DOHH2 (cell line): Measurements from ENCODE around the gene C12orf56.

Experiments used
- H3F3A ChIP-seq: fragments of 200-600 bp; sonication (generic), shearing (Covaris generic); 2 replicates; pipeline ENCODE4 v1.6.0; 2016; ENCODE audit warnings: antibody characterized with exemption, mild to moderate bottlenecking; ENCODE audit not compliant: control insufficient read depth, insufficient read depth
- H3K27ac ChIP-seq: fragments of 200-600 bp; sonication (generic); 2 replicates; pipeline ENCODE4 v1.5.1; 2014; ENCODE audit warnings: low read depth, mild to moderate bottlenecking, low read length, moderate library complexity
- H3K27me3 ChIP-seq: fragments of 200-600 bp; sonication (generic); 2 replicates; pipeline ENCODE4 v1.6.1; 2014; ENCODE audit warnings: mild to moderate bottlenecking, low read length, mixed read lengths; ENCODE audit not compliant: control insufficient read depth
- H3K36me3 ChIP-seq: fragments of 200-600 bp; sonication (generic); 2 replicates; pipeline ENCODE4 v1.6.1; 2014; ENCODE audit warnings: mild to moderate bottlenecking, low read length, moderate library complexity, mixed read lengths; ENCODE audit not compliant: control insufficient read depth
- H3K4me1 ChIP-seq: fragments of 200-600 bp; sonication (generic); 2 replicates; pipeline ENCODE4 v1.6.1; 2014; ENCODE audit warnings: mild to moderate bottlenecking, low read length, mixed read lengths; ENCODE audit not compliant: control insufficient read depth
- H3K4me2 ChIP-seq: fragments of 200-600 bp; sonication (generic); 2 replicates; pipeline ENCODE4 v1.6.0; 2014; ENCODE audit warnings: mild to moderate bottlenecking, low read length, moderate library complexity
- H3K4me3 ChIP-seq: fragments of 200-600 bp; sonication (generic); 2 replicates; pipeline ENCODE4 v1.5.1; 2014; ENCODE audit warnings: mild to moderate bottlenecking, low read length, mixed read lengths
- H3K79me2 ChIP-seq: fragments of 200-600 bp; sonication (generic); 2 replicates; pipeline ENCODE4 v1.6.1; 2014; ENCODE audit warnings: mild to moderate bottlenecking, low read length, mixed read lengths; ENCODE audit not compliant: control insufficient read depth
- H3K9me2 ChIP-seq: fragments of 200-600 bp; sonication (generic); replicated peaks from 2 replicates; pipeline ENCODE4 v1.6.1; 2014; ENCODE audit warnings: mild to moderate bottlenecking, low read length, mixed read lengths; ENCODE audit not compliant: control insufficient read depth
- H3K9me3 ChIP-seq: fragments of 200-600 bp; sonication (generic); 2 replicates; pipeline ENCODE4 v1.6.1; 2014; ENCODE audit warnings: antibody characterized with exemption, low read length, mixed read lengths; ENCODE audit not compliant: control insufficient read depth, insufficient read depth
- H4K20me1 ChIP-seq: fragments of 200-600 bp; sonication (generic); 2 replicates; pipeline ENCODE4 v1.6.0; 2014; ENCODE audit warnings: low read depth, mild to moderate bottlenecking, antibody characterized with exemption, low read length, moderate library complexity; ENCODE audit not compliant: control insufficient read depth, insufficient read depth
- EZH2phosphoT487 ChIP-seq: fragments of 200-600 bp; sonication (generic); IDR thresholded peaks from 2 replicates; pipeline ENCODE4 v1.6.1; 2017; ENCODE audit warnings: borderline replicate concordance, mild to moderate bottlenecking, antibody characterized with exemption, low read length, moderate library complexity, mixed read lengths
- TF ChIP-seq, protein P1 (sequence below): fragments of 200-600 bp; sonication (generic); IDR thresholded peaks from one replicate; pipeline ENCODE4 v1.5.1; 2014; ENCODE audit warnings: antibody characterized with exemption, mild to moderate bottlenecking, low read depth, low read length; ENCODE audit not compliant: poor library complexity, severe bottlenecking

The C12orf56 gene

DNA sequence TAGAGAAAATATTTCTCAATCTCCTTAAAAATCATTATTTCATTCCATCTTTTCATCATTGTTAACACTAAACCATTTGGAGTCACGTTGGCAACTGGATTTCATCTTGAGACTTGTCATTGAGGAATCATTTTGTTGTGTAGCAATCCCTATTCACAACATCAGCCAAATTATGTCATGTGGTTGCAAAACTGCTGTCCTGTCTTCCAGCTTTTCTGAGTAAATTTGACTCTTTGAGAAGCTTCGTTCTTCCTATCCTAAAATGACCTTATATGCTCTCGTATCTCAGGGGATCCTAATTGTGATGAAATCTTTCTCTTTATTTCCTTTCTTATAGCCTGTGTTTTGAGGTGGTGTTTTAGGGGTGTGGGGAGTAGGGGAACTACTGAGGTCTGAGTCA is 137.9 kb downstream of the C12orf56 start:
- no peaks in the 10 kb centered on the region for H3K27me3 ChIP-seq
- no peaks in the 10 kb centered on the region for H3K9me2 ChIP-seq
- no peak overlapping the region for H3K27ac ChIP-seq
- H3K79me2 ChIP-seq, result no peaks in the 10 kb centered on the region
- no peak overlapping the region for H3K4me3 ChIP-seq
- H3K4me1 ChIP-seq, result no peaks in the 10 kb centered on the region
- no peak for TF ChIP-seq EZH2phosphoT487
- TF ChIP-seq, protein P1, sequence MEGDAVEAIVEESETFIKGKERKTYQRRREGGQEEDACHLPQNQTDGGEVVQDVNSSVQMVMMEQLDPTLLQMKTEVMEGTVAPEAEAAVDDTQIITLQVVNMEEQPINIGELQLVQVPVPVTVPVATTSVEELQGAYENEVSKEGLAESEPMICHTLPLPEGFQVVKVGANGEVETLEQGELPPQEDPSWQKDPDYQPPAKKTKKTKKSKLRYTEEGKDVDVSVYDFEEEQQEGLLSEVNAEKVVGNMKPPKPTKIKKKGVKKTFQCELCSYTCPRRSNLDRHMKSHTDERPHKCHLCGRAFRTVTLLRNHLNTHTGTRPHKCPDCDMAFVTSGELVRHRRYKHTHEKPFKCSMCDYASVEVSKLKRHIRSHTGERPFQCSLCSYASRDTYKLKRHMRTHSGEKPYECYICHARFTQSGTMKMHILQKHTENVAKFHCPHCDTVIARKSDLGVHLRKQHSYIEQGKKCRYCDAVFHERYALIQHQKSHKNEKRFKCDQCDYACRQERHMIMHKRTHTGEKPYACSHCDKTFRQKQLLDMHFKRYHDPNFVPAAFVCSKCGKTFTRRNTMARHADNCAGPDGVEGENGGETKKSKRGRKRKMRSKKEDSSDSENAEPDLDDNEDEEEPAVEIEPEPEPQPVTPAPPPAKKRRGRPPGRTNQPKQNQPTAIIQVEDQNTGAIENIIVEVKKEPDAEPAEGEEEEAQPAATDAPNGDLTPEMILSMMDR, result no peak
- no peaks in the 10 kb centered on the region for H3K36me3 ChIP-seq
- no peaks in the 10 kb centered on the region for H3K9me3 ChIP-seq
- H3F3A ChIP-seq, result no peaks in the 10 kb centered on the region
- H3K4me2 ChIP-seq, result no peak overlapping the region
- no peaks in the 10 kb centered on the region for H4K20me1 ChIP-seq

DNA sequence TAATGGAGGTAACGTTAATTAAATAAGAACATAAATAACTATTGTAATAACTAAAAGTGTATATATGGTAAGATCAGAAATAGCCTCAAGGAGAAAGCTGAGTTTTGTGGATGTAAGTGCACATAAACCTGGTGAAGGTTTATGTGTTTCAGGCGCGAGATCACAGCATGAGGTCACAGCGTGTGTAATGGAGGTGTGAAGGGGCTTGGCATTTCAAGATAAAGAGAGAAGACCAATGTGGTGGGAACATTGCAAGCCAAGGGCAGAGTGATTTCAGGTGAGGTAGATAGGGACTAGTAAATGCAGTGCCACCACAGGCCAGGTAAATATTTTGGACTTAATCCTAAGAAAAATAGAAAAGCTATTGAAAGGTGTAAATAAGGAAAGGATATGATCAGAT is 146.7 kb downstream of the C12orf56 start:
- TF ChIP-seq, protein P1, result no peak
- no peak for TF ChIP-seq EZH2phosphoT487
- Histone ChIP-seq H3K9me3 (no peaks in the 10 kb centered on the region), H3K4me2 (no peak overlapping the region), H3K4me3 (no peak overlapping the region), H4K20me1 (no peaks in the 10 kb centered on the region), H3K27me3 (peaks cover 3% of the 10 kb centered on the region; the same call in 1 of the 2 replicates), H3K4me1 (no peaks in the 10 kb centered on the region), H3K9me2 (no peaks in the 10 kb centered on the region), H3K79me2 (no peaks in the 10 kb centered on the region), H3F3A (no peaks in the 10 kb centered on the region), H3K27ac (no peak overlapping the region), H3K36me3 (no peaks in the 10 kb centered on the region)

DNA sequence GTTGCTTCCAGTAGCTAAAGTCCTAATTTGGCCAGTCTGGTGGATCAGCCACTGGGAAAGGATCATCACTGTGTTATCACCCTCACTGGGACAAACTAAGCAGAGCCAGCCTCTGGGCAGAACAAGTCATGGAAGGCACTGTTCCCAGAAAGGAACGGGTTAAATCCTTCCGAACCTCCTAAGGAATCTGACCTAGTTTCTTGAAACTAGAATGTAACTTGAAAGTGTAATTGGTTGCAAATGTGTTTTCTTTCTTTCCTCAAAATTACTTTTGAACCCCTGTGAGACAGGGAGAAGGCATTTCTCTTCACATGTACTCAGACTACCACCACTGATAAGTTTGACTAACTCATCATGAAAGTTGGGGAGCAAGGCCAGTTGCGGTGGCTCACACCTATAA is 149.8 kb downstream of the C12orf56 start:
- no peaks in the 10 kb centered on the region for H3K36me3 ChIP-seq
- no peaks in the 10 kb centered on the region for H4K20me1 ChIP-seq
- H3K4me2 ChIP-seq, result no peak overlapping the region
- no peaks in the 10 kb centered on the region for H3K9me2 ChIP-seq
- no peaks in the 10 kb centered on the region for H3K9me3 ChIP-seq
- H3K4me3 ChIP-seq, result no peak overlapping the region
- H3K27ac ChIP-seq, result no peak overlapping the region
- TF ChIP-seq, protein P1, result no peak
- TF ChIP-seq EZH2phosphoT487, result no peak
- H3K27me3 ChIP-seq, result peaks cover 3% of the 10 kb centered on the region; the same call in 1 of the 2 replicates
- no peaks in the 10 kb centered on the region for H3F3A ChIP-seq
- H3K4me1 ChIP-seq, result no peaks in the 10 kb centered on the region
- H3K79me2 ChIP-seq, result no peaks in the 10 kb centered on the region

DNA sequence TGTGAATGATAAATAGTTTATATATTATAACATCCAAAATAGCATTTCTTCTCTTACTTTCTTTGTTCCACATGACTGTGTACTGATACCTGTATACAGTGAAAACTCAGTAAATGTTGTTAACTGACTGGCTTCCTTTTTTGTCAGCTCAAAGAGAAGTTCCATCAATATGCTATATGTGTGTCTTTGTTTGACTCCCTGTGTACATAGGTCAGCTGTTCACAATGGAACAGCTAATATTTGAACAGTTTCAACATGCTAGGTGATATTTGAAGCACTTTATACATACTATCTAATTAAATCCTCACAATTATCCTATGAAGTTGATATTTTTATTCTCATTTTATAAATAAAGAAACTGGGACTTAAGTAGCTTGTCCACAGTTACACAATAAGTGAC is 153.2 kb downstream of the C12orf56 start:
- Histone ChIP-seq H3K36me3 (no peaks in the 10 kb centered on the region), H3K4me1 (no peaks in the 10 kb centered on the region), H3K27ac (no peak overlapping the region), H3F3A (no peaks in the 10 kb centered on the region), H3K27me3 (no peaks in the 10 kb centered on the region; the same call in 1 of the 2 replicates), H3K4me2 (no peak overlapping the region), H3K9me2 (no peaks in the 10 kb centered on the region), H3K4me3 (no peak overlapping the region), H3K9me3 (no peaks in the 10 kb centered on the region), H4K20me1 (no peaks in the 10 kb centered on the region), H3K79me2 (no peaks in the 10 kb centered on the region)
- TF ChIP-seq, protein P1, result no peak
- TF ChIP-seq EZH2phosphoT487, result no peak
